DOHH2 (cell line): ENCODE measurements around the gene POTEE.
"Not testable (repeated sequence)": the region's sequence is repeated elsewhere in the genome, so short reads cannot be mapped to it uniquely, and the experiment has no call there.

ENCODE experiments used
- EZH2phosphoT487 ChIP-seq: fragments of 200-600 bp; sonication (generic); IDR thresholded peaks from 2 replicates; pipeline ENCODE4 v1.6.1; 2017; ENCODE audit warnings: borderline replicate concordance, mild to moderate bottlenecking, antibody characterized with exemption, low read length, moderate library complexity, mixed read lengths
- TF ChIP-seq, protein P1 (sequence below): fragments of 200-600 bp; sonication (generic); IDR thresholded peaks from one replicate; pipeline ENCODE4 v1.5.1; 2014; ENCODE audit warnings: antibody characterized with exemption, mild to moderate bottlenecking, low read depth, low read length; ENCODE audit not compliant: poor library complexity, severe bottlenecking

DNA sequence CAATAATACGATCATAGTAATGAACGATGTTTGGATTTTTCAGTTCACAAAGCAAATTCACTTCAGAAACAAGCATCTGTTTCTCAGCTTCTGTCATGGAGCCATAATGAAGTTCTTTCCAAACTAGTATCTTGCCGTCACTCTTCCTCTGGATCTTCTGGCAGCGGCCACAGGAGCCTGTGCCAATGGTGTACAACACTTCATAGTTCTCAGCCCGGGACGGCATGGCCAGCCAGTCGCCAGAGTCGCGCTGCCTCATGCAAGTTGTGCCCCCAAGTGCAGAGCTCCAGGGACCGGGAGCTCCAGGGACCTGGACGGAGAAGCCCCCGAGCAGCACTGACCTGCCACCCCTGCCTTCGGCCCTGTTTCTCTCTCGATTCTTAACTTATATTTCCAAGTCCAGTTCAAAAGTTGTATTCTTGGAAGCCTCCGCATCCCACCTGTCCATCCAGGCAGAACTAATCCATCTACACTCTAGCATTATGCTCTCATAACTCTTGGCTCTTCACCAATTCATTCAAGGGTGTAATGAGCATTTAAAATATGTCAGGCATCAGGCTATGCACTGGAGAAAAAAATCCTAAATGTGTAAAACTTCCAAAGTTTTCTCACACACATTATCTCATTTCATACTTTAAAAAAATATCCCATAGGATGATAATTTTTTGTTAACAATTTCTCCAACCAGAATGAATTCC is 30.5 kb upstream of the POTEE start:
- TF ChIP-seq, protein P1, sequence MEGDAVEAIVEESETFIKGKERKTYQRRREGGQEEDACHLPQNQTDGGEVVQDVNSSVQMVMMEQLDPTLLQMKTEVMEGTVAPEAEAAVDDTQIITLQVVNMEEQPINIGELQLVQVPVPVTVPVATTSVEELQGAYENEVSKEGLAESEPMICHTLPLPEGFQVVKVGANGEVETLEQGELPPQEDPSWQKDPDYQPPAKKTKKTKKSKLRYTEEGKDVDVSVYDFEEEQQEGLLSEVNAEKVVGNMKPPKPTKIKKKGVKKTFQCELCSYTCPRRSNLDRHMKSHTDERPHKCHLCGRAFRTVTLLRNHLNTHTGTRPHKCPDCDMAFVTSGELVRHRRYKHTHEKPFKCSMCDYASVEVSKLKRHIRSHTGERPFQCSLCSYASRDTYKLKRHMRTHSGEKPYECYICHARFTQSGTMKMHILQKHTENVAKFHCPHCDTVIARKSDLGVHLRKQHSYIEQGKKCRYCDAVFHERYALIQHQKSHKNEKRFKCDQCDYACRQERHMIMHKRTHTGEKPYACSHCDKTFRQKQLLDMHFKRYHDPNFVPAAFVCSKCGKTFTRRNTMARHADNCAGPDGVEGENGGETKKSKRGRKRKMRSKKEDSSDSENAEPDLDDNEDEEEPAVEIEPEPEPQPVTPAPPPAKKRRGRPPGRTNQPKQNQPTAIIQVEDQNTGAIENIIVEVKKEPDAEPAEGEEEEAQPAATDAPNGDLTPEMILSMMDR: not testable (repeated sequence)
- not testable (repeated sequence) for TF ChIP-seq EZH2phosphoT487
